HG03520 (cell line): ENCODE results near the gene LRFN3.
"Not testable (repeated sequence)": the region's sequence is repeated elsewhere in the genome, so short reads cannot be mapped to it uniquely, and the experiment has no call there.

Source experiments
- ATAC-seq: cut with Tn5 transposase; IDR thresholded peaks from one replicate; pipeline ENCODE4 v1.9.1; 2021; ENCODE audit warnings: mild to moderate bottlenecking, moderate library complexity; ENCODE audit not compliant: unreplicated experiment

LRFN3 gene

GRCh38 chr19:35938282-35939224, 2.4 kb downstream of the LRFN3 start:
- no peak for ATAC-seq

- ATAC-seq = no peak
These were observed 3.3 kb downstream of the LRFN3 start for GRCh38 chr19:35939307-35940077.

- no peak for ATAC-seq
These were observed 4.1 kb downstream of the LRFN3 start for GRCh38 chr19:35940078-35940775.

- ATAC-seq = no peak
These were observed 4.7 kb downstream of the LRFN3 start for GRCh38 chr19:35940839-35941238.

GRCh38 chr19:35942235-35942634, 6.1 kb downstream of the LRFN3 start:
- ATAC-seq = no peak

- no peak for ATAC-seq
These were observed 7.4 kb downstream of the LRFN3 start for GRCh38 chr19:35943321-35944301.

GRCh38 chr19:35944556-35944955, 8.4 kb downstream of the LRFN3 start:
- no peak for ATAC-seq

GRCh38 chr19:35945121-35945790, 9.1 kb downstream of the LRFN3 start:
- ATAC-seq = no peak

- no peak for ATAC-seq
These were observed 10.0 kb downstream of the LRFN3 start for GRCh38 chr19:35946203-35946602.

GRCh38 chr19:35949131-35949530, 13.0 kb downstream of the LRFN3 start:
- ATAC-seq = no peak

GRCh38 chr19:35955881-35956634, 19.9 kb downstream of the LRFN3 start:
- no peak for ATAC-seq

- not testable (repeated sequence) for ATAC-seq
These were observed 21.2 kb downstream of the LRFN3 start for GRCh38 chr19:35957411-35957810.

- ATAC-seq = no peak
These were observed 22.5 kb downstream of the LRFN3 start for GRCh38 chr19:35958660-35959039.

- ATAC-seq = no peak
These were observed 23.1 kb downstream of the LRFN3 start for GRCh38 chr19:35959040-35959967.

- ATAC-seq = no peak
These were observed 23.8 kb downstream of the LRFN3 start for GRCh38 chr19:35959968-35960320.

- no peak for ATAC-seq
These were observed 24.3 kb downstream of the LRFN3 start for GRCh38 chr19:35960432-35960972.

- no peak for ATAC-seq
These were observed 27.3 kb downstream of the LRFN3 start for GRCh38 chr19:35963514-35963913.

- no peak for ATAC-seq
These were observed 30.6 kb downstream of the LRFN3 start for GRCh38 chr19:35966771-35967170.
